GM13977 (cell line): Measurements from ENCODE around the gene CSNK1G1.

Experiments
- DNase-seq: peaks from one replicate; pipeline ENCODE4 v3.0.0; 2012; ENCODE audit warnings: low spot score
- CTCF ChIP-seq: IDR thresholded peaks from 2 replicates; pipeline ENCODE4 v1.5.1; 2012; ENCODE audit warnings: mild to moderate bottlenecking, control low read depth; ENCODE audit not compliant: insufficient read depth; ENCODE audit errors: extremely low read depth, missing control alignments
- in situ Hi-C: fragments of 300-500 bp; cut with MboI; formaldehyde crosslinking; loops from one replicate; pipeline ENCODE4 v1.12.0; 2022; ENCODE audit warnings: low sequenced_read_pairs, low pct_unique_long_range_greater_than_20kb, mixed read lengths, inconsistent platforms; ENCODE audit not compliant: unreplicated experiment

CSNK1G1 gene

GRCh38 chr15:64155802-64156651, 199.9 kb downstream of the CSNK1G1 start:
- DNase-seq: no peak
- no peak for TF ChIP-seq CTCF
- in situ Hi-C loops: no loop called here

- peak; percentile 100 for TF ChIP-seq CTCF
- peak; percentile 95 for DNase-seq
- in situ Hi-C loops: no loop called here
Measured at GRCh38 chr15:64153480-64154367, 202.2 kb downstream of the CSNK1G1 start.

- in situ Hi-C loops: no loop called here
- peak; percentile 65 for DNase-seq
- no peak for TF ChIP-seq CTCF
Measured at GRCh38 chr15:64152507-64153387, 203.2 kb downstream of the CSNK1G1 start.

- DNase-seq: peak; percentile 60
- in situ Hi-C loops: no loop called here
- peak; percentile 11 for TF ChIP-seq CTCF
Measured at GRCh38 chr15:64151727-64152506, 204.1 kb downstream of the CSNK1G1 start, which contains the start of gene SNX22. Gene SNX22, plus strand, starts transcription at chr15:64151731. Its CDS starts 45 bp downstream, at chr15:64151776.

- TF ChIP-seq CTCF: no peak
- in situ Hi-C loops: no loop called here
Measured at GRCh38 chr15:64149893-64150578, 205.9 kb downstream of the CSNK1G1 start.

More at GRCh38 chr15:64149893-64150578, 205.9 kb downstream of the CSNK1G1 start:
- no peak for DNase-seq
